ENCODE measurements around the gene KIF1C.

The KIF1C gene

GRCh38 chr17:5032865-5033264, 35.1 kb downstream of the KIF1C start:
- H3K4me3 ChIP-seq (ENCODE audit: low read depth in 1 of 2, low read length in 2 of 2) = no peak overlapping the region
- no peaks in the 10 kb centered on the region for H3K36me3 ChIP-seq (ENCODE audit: control insufficient read depth in 1 of 2, insufficient read depth in 2 of 2, low read length in 2 of 2)

GRCh38 chr17:5033352-5034015, 35.7 kb downstream of the KIF1C start:
- H3K27me3 ChIP-seq (ENCODE audit: low read depth, low read length) = no peaks in the 10 kb centered on the region
- H3K27ac ChIP-seq (ENCODE audit: low read length) = no peak overlapping the region
- H3K4me3 ChIP-seq (ENCODE audit: low read depth in 1 of 2, low read length in 2 of 2) = no peak overlapping the region

More at GRCh38 chr17:5032865-5033264, 35.1 kb downstream of the KIF1C start:
- Histone ChIP-seq H3K4me1 (ENCODE audit: control insufficient read depth in 1 of 2, insufficient read depth in 2 of 2, low read length in 2 of 2) (no peaks in the 10 kb centered on the region), H3K9me3 (ENCODE audit: control insufficient read depth in 1 of 2, low read length in 2 of 2) (no peaks in the 10 kb centered on the region), H3K27ac (ENCODE audit: low read length) (no peak overlapping the region), H3K27me3 (ENCODE audit: low read depth, low read length) (no peaks in the 10 kb centered on the region)

GRCh38 chr17:5034063-5034462, 36.3 kb downstream of the KIF1C start:
- Histone ChIP-seq H3K27me3 (ENCODE audit: low read depth, low read length) (no peaks in the 10 kb centered on the region), H3K36me3 (ENCODE audit: control insufficient read depth in 1 of 2, insufficient read depth in 2 of 2, low read length in 2 of 2) (no peaks in the 10 kb centered on the region), H3K4me3 (ENCODE audit: low read depth in 1 of 2, low read length in 2 of 2) (no peak overlapping the region), H3K27ac (ENCODE audit: low read length) (no peak overlapping the region), H3K4me1 (ENCODE audit: control insufficient read depth in 1 of 2, insufficient read depth in 2 of 2, low read length in 2 of 2) (no peaks in the 10 kb centered on the region), H3K9me3 (ENCODE audit: control insufficient read depth in 1 of 2, low read length in 2 of 2) (no peaks in the 10 kb centered on the region)

More at GRCh38 chr17:5033352-5034015, 35.7 kb downstream of the KIF1C start:
- Histone ChIP-seq H3K9me3 (ENCODE audit: control insufficient read depth in 1 of 2, low read length in 2 of 2) (no peaks in the 10 kb centered on the region), H3K36me3 (ENCODE audit: control insufficient read depth in 1 of 2, insufficient read depth in 2 of 2, low read length in 2 of 2) (no peaks in the 10 kb centered on the region), H3K4me1 (ENCODE audit: control insufficient read depth in 1 of 2, insufficient read depth in 2 of 2, low read length in 2 of 2) (no peaks in the 10 kb centered on the region)

- no peak overlapping the region for H3K27ac ChIP-seq (ENCODE audit: low read length)
- H3K4me3 ChIP-seq (ENCODE audit: low read depth in 1 of 2, low read length in 2 of 2) = no peak overlapping the region
- no peaks in the 10 kb centered on the region for H3K36me3 ChIP-seq (ENCODE audit: control insufficient read depth in 1 of 2, insufficient read depth in 2 of 2, low read length in 2 of 2)
- no peaks in the 10 kb centered on the region for H3K4me1 ChIP-seq (ENCODE audit: control insufficient read depth in 1 of 2, insufficient read depth in 2 of 2, low read length in 2 of 2)
- H3K27me3 ChIP-seq (ENCODE audit: low read depth, low read length) = no peaks in the 10 kb centered on the region
- H3K9me3 ChIP-seq (ENCODE audit: control insufficient read depth in 1 of 2, low read length in 2 of 2) = no peaks in the 10 kb centered on the region
Observed at GRCh38 chr17:5034651-5035050, 36.9 kb downstream of the KIF1C start.

- no peaks in the 10 kb centered on the region for H3K9me3 ChIP-seq (ENCODE audit: control insufficient read depth in 1 of 2, low read length in 2 of 2)
- no peaks in the 10 kb centered on the region for H3K36me3 ChIP-seq (ENCODE audit: control insufficient read depth in 1 of 2, insufficient read depth in 2 of 2, low read length in 2 of 2)
- H3K27me3 ChIP-seq (ENCODE audit: low read depth, low read length) = no peaks in the 10 kb centered on the region
- no peak within 1 kb of the TSS for H3K27ac ChIP-seq (ENCODE audit: low read length)
- peak within 1 kb of the TSS in 1 of 2 donors; percentile 30 for H3K4me3 ChIP-seq (ENCODE audit: low read depth in 1 of 2, low read length in 2 of 2)
- H3K4me1 ChIP-seq (ENCODE audit: control insufficient read depth in 1 of 2, insufficient read depth in 2 of 2, low read length in 2 of 2) = no peaks in the 10 kb centered on the region
Observed at GRCh38 chr17:5035315-5035714, 37.6 kb downstream of the KIF1C start, which contains the start of gene SLC52A1. SLC52A1 (minus strand) TSS chr17:5035426; CDS start chr17:5034606, 820 bp downstream.

- no peaks in the 10 kb centered on the region for H3K36me3 ChIP-seq (ENCODE audit: control insufficient read depth in 1 of 2, insufficient read depth in 2 of 2, low read length in 2 of 2)
- no peak overlapping the region for H3K27ac ChIP-seq (ENCODE audit: low read length)
- H3K4me3 ChIP-seq (ENCODE audit: low read depth in 1 of 2, low read length in 2 of 2) = no peak overlapping the region
- H3K27me3 ChIP-seq (ENCODE audit: low read depth, low read length) = no peaks in the 10 kb centered on the region
- no peaks in the 10 kb centered on the region for H3K9me3 ChIP-seq (ENCODE audit: control insufficient read depth in 1 of 2, low read length in 2 of 2)
- no peaks in the 10 kb centered on the region for H3K4me1 ChIP-seq (ENCODE audit: control insufficient read depth in 1 of 2, insufficient read depth in 2 of 2, low read length in 2 of 2)
Observed at GRCh38 chr17:5042157-5043022, 44.6 kb downstream of the KIF1C start.

- Histone ChIP-seq H3K4me1 (ENCODE audit: control insufficient read depth in 1 of 2, insufficient read depth in 2 of 2, low read length in 2 of 2) (no peaks in the 10 kb centered on the region), H3K36me3 (ENCODE audit: control insufficient read depth in 1 of 2, insufficient read depth in 2 of 2, low read length in 2 of 2) (no peaks in the 10 kb centered on the region), H3K27me3 (ENCODE audit: low read depth, low read length) (no peaks in the 10 kb centered on the region), H3K4me3 (ENCODE audit: low read depth in 1 of 2, low read length in 2 of 2) (no peak overlapping the region), H3K9me3 (ENCODE audit: control insufficient read depth in 1 of 2, low read length in 2 of 2) (no peaks in the 10 kb centered on the region), H3K27ac (ENCODE audit: low read length) (no peak overlapping the region)
Observed at GRCh38 chr17:5043524-5043923, 45.8 kb downstream of the KIF1C start.

GRCh38 chr17:5044630-5045029, 46.9 kb downstream of the KIF1C start:
- no peaks in the 10 kb centered on the region for H3K9me3 ChIP-seq (ENCODE audit: control insufficient read depth in 1 of 2, low read length in 2 of 2)
- H3K4me3 ChIP-seq (ENCODE audit: low read depth in 1 of 2, low read length in 2 of 2) = no peak overlapping the region
- no peaks in the 10 kb centered on the region for H3K36me3 ChIP-seq (ENCODE audit: control insufficient read depth in 1 of 2, insufficient read depth in 2 of 2, low read length in 2 of 2)
- H3K27ac ChIP-seq (ENCODE audit: low read length) = peak overlapping the region; percentile 31
- peaks cover 4% of the 10 kb centered on the region in 2 donors for H3K4me1 ChIP-seq (ENCODE audit: control insufficient read depth in 1 of 2, insufficient read depth in 2 of 2, low read length in 2 of 2)
- no peaks in the 10 kb centered on the region for H3K27me3 ChIP-seq (ENCODE audit: low read depth, low read length)

GRCh38 chr17:5045496-5045895, 47.7 kb downstream of the KIF1C start:
- H3K4me3 ChIP-seq (ENCODE audit: low read depth in 1 of 2, low read length in 2 of 2) = no peak overlapping the region
- H3K9me3 ChIP-seq (ENCODE audit: control insufficient read depth in 1 of 2, low read length in 2 of 2) = no peaks in the 10 kb centered on the region
- no peak overlapping the region for H3K27ac ChIP-seq (ENCODE audit: low read length)
- no peaks in the 10 kb centered on the region for H3K36me3 ChIP-seq (ENCODE audit: control insufficient read depth in 1 of 2, insufficient read depth in 2 of 2, low read length in 2 of 2)
- H3K4me1 ChIP-seq (ENCODE audit: control insufficient read depth in 1 of 2, insufficient read depth in 2 of 2, low read length in 2 of 2) = peaks cover 5 to 11% of the 10 kb centered on the region in 2 donors
- no peaks in the 10 kb centered on the region for H3K27me3 ChIP-seq (ENCODE audit: low read depth, low read length)

GRCh38 chr17:5047446-5047845, 49.7 kb downstream of the KIF1C start:
- H3K36me3 ChIP-seq (ENCODE audit: control insufficient read depth in 1 of 2, insufficient read depth in 2 of 2, low read length in 2 of 2) = no peaks in the 10 kb centered on the region
- no peaks in the 10 kb centered on the region for H3K27me3 ChIP-seq (ENCODE audit: low read depth, low read length)
- no peak overlapping the region for H3K4me3 ChIP-seq (ENCODE audit: low read depth in 1 of 2, low read length in 2 of 2)
- peaks cover 5 to 11% of the 10 kb centered on the region in 2 donors for H3K4me1 ChIP-seq (ENCODE audit: control insufficient read depth in 1 of 2, insufficient read depth in 2 of 2, low read length in 2 of 2)
- no peaks in the 10 kb centered on the region for H3K9me3 ChIP-seq (ENCODE audit: control insufficient read depth in 1 of 2, low read length in 2 of 2)
- H3K27ac ChIP-seq (ENCODE audit: low read length) = no peak overlapping the region

GRCh38 chr17:5049314-5049841, 51.6 kb downstream of the KIF1C start:
- Histone ChIP-seq H3K4me3 (ENCODE audit: low read depth in 1 of 2, low read length in 2 of 2) (no peak overlapping the region), H3K4me1 (ENCODE audit: control insufficient read depth in 1 of 2, insufficient read depth in 2 of 2, low read length in 2 of 2) (peaks cover 5 to 11% of the 10 kb centered on the region in 2 donors), H3K27me3 (ENCODE audit: low read depth, low read length) (no peaks in the 10 kb centered on the region), H3K27ac (ENCODE audit: low read length) (peak overlapping the region; percentile 71), H3K36me3 (ENCODE audit: control insufficient read depth in 1 of 2, insufficient read depth in 2 of 2, low read length in 2 of 2) (no peaks in the 10 kb centered on the region), H3K9me3 (ENCODE audit: control insufficient read depth in 1 of 2, low read length in 2 of 2) (no peaks in the 10 kb centered on the region)

All from muscle layer of duodenum (tissue), 2 donors.